Activated CD4-positive, alpha-beta T cell treated with anti-CD3 and anti-CD28 coated beads for 48 hours (primary cell): ENCODE data around the gene LKAAEAR1.
"Not testable (repeated sequence)": the region's sequence is repeated elsewhere in the genome, so short reads cannot be mapped to it uniquely, and the experiment has no call there.

Experiments used
- DNase-seq: peaks from one replicate; pipeline ENCODE4 v3.0.0-alpha.2; 2020

Gene LKAAEAR1

GRCh38 chr20:64083804-64084684 lies at the start of gene LKAAEAR1:
Gene LKAAEAR1, minus strand, starts transcription at chr20:64084398. Its CDS starts 179 bp downstream, at chr20:64084219.
- no peak for DNase-seq

DNA sequence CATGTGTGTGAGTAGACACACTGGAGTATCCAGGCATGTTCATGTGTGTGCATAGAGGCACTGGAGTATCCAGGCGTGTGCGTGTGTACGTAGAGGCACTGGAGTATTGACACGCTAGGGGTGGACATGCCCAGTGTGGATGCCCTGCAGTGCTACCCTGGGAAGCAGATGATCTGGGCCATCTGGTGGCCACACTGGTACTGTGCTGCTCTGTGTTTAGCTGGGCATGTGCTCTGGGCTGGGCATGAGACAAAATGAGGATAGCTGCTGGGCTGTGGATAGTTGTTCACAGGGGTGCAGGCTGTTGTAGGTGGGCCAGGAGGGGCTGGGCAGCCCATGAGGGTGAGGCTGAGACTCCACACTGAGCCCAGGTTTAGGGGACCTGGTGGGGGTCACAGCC lies 47.2 kb upstream of the LKAAEAR1 start:
- peak; percentile 27 for DNase-seq

- DNase-seq = no peak
Observed at GRCh38 chr20:64130876-64131275, 46.7 kb upstream of the LKAAEAR1 start.

- no peak for DNase-seq
Observed at GRCh38 chr20:64130271-64130670, 46.1 kb upstream of the LKAAEAR1 start.

- DNase-seq = no peak
Observed at GRCh38 chr20:64129146-64129782, 45.1 kb upstream of the LKAAEAR1 start.

DNA sequence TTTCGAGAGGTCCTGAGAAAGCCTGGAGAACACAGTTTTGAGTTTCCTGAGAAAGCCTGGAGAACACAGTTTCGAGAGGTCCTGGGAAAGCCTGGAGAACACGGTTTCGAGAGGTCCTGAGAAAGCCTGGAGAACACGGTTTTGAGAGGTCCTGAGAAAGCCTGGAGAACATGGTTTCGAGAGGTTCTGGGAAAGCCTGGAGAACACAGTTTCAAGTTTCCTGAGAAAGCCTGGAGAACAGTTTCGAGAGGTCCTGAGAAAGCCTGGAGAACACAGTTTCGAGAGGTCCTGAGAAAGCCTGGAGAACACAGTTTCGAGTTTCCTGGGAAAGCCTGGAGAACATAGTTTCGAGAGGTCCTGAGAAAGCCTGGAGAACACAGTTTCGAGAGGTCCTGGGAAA lies 39.3 kb upstream of the LKAAEAR1 start:
- not testable (repeated sequence) for DNase-seq

DNA sequence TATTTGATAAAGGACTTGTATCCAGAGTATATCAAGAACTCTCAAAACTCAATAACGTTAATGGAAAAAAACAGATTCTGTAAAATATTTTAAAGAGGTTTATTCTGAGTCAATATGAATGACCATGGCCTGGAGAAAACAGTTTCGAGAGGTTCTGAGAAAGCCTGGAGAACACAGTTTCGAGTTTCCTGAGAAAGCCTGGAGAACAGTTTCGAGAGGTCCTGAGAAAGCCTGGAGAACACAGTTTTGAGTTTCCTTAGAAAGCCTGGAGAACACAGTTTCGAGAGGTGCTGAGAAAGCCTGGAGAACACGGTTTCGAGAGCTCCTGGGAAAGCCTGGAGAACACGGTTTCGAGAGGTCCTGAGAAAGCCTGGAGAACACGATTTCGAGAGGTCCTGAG lies 38.7 kb upstream of the LKAAEAR1 start:
- not testable (repeated sequence) for DNase-seq

DNA sequence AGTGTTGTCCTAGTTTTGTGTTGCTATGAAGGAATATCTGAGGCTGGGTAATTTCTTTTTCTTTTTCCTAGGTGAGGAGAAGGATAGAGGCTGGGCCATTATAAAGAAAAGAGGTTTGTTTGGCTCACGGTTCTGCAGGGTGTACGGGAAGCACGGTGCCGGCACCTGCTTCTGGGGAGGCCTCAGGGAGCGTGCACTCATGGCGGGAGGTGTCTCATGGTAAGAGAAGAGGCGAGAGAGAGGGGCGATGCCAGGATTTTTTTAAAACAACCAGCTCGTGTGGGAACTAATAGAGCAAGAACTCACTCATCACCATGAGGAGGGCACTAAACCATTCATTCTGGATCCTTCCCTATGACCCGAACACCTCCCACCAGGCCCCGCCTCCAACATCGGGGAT lies 37.4 kb upstream of the LKAAEAR1 start:
- no peak for DNase-seq

DNA sequence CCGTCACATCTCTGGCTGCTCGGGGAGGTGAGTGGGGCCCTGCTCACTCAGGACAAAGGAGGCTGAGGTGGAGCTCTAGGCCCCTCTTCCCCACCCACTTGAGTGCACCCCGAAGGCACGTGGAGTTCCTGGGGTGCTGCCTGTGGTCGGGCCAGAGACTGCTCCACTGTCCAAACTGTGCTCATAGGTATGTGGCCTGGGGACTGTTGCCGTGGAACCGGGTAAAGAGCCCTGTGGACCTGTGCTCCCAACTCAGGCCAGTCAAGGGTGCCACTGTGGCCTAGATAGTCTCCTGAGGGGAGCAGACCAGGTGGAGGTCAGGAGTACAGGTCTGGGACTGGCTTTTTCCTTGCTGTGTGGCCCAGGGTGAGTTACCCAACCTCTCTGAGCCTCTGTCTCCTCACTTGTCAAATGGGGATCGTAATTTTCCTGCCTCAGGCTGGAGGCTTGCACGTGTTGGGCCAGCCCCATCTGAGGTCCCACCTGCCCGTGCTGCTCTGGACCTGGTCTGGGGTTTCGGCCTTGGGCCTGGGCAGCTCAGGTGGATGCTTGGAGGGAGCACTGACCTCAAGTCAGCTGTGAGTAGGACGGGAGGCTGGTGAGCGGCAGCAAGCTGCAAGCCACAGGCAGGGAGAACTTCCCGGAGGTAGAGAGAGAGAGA lies 35.6 kb upstream of the LKAAEAR1 start:
- no peak for DNase-seq

DNA sequence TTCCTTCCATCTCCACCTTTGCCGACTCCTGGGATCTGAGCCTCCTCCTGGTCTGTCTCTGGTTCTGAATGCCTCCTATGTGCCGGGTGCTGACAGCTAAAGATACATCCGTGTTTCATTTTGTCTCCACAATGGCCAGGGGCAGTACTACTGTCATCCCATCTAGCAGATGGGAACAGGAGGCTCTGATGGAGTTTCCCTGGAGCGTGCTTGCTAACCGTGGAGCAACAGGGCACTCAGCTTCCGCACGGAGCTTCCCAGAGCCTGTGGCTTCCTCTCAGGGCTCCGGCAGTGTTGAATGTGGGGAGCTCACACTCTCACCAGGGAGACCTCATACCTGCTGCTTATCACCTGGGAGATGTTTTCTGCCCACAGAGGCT lies 35.1 kb upstream of the LKAAEAR1 start:
- DNase-seq = no peak

DNA sequence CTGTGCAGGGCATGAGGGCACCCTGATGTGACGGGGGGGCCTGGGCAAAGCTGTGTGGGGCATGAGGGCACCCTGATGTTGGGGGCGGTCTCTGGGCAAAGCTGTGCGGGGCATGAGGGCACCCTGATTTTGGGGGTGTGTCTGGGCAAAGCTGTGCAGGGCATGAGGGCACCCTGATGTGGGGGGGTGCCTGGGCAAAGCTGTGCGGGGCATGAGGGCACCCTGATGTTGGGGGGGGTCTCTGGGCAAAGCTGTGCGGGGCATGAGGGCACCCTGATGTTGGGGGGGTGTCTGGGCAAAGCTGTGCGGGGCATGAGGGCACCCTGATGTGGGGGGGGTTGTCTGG lies 33.2 kb upstream of the LKAAEAR1 start:
- DNase-seq = not testable (repeated sequence)

DNA sequence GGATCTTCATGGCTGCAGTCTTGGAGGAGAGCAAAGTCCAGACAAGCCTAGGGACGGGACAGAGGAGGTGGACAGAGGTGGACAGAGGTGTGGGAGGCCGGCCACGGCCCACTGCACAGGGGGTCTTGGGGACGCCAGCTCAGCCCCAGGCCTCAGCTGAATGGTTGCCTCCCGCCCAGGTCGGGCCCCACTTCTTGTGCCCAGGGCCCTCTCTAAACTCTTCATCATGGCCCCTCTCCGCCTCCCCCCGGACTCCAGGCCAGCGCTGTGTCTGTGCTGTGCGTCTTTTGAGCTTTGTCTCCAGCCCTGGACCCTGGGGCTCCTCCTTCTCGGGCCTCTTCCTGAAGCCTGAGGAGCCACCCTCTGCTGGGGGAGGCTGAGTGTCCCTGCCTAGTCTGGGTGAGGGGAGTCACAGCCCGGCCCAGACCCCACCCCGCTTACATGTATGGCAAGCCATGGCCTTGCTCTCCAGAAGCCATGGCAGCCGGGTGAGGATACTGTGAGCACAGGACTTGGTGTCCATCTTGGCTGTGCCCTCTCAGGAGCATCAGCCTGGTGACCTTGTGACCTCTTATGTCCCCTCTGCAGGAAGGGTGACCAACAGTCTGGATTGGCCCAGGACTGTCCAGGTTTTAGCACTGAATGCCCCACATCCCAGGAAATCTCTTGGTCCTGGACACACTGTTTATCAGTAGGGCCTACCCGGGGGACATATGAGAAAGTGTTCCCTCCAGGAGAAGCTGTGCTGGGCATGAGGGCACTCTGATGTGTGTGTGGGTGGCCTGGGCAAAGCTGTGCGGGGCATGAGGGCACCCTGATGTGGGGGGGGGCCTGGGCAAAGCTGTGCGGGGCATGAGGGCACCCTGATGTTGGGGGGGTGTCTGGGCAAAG lies 32.6 kb upstream of the LKAAEAR1 start:
- no peak for DNase-seq

- DNase-seq = no peak
Observed at GRCh38 chr20:64116016-64116415, 31.8 kb upstream of the LKAAEAR1 start.

- DNase-seq = no peak
Observed at GRCh38 chr20:64115171-64115911, 31.1 kb upstream of the LKAAEAR1 start.

DNA sequence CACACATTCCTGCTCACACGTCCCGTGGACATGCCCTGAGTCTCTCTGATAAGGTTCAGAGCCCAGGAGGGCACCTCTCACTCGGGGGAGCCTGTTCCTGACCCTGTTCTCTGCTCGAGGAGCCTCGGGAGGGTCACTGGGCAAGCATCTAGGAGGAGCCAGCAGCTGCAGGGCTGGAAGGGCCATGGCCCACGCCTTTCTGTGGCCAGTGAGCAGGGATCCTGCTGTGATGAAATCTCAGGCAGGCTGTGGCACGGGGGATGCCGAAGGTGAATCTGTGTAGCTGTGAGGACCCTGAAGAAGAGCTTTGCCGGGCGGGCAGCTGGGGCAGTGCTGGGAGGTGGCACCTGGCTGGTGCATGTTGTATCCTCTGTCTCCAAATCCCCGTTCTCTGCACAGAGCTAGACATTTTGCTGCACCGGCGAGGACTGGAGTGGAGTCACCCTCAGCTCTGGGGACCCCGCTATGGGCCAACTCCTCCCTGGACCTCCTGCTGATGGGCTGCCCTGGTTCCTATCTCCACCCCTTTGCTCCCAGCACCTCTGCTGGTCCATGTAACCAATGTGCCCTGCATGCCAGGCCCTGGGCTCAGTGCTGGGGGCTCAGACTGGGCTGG lies 30.3 kb upstream of the LKAAEAR1 start:
- DNase-seq = no peak

- DNase-seq = no peak
Observed at GRCh38 chr20:64113796-64114355, 29.7 kb upstream of the LKAAEAR1 start.

- DNase-seq = no peak
Observed at GRCh38 chr20:64113444-64113775, 29.2 kb upstream of the LKAAEAR1 start.

GRCh38 chr20:64112691-64113443 lies 28.7 kb upstream of the LKAAEAR1 start:
- no peak for DNase-seq

DNA sequence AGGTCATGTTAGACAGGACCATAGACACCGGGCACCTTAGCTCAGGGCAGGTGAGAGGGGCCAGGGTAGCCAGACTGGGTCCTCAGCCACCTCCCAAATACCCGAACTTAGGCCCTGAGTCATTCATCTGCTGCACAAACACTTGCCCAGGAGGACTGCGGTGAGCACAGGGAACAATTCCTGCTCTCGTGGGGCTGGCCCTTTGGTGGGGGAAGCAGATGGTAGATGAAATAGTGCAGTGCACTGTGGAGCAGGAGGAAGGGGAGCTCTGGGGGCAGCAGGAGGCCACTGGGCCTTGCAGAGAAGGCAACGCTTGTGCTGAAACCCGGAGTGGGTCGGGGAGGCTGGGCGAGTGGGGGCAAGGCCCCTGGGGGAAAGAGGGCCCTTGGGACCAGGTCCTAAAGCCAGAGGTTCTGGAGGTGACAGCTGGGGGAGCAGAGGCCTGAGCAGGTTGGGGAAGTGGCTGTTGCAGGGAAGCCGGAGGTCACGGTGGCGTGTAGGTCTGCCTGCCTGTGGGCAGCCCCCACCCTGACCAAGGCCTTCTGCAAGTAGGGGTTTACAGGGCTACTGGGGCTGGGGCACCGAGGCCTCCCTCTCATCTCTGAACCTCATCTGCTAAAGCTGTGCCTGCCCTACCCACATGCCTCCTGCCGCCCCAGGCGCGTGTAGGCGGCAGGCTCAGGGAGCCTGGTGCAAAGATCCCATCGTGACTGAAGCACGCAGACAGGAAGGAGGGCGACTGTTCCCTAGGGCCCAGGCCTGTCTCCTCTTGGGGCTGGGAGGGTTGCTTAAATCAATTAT lies 27.8 kb upstream of the LKAAEAR1 start:
- DNase-seq = no peak
